Measurements from ENCODE around the gene CD82.
A peak's percentile ranks its signal among the peaks of the same experiment; 100 is the strongest.

CD82 gene

DNA sequence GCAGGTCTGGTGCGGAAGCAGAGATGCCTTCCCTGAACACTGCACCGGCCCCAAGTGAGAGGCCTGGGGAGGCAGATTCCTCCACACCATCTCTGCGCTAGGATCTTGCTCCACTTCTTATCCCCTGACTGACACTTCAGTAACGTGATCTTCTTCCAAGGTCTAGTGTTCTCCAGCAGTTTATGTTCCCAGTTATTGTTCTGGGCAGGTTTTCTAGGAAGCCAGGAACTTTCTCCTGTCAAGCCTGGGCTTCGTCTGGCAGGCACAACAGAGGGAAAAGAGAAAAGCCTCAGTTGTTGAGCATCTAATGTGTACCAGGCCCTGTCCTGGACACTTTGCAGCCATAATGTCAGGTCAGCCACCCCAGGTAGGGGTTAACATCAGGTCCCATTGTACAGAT is 10.5 kb downstream of the CD82 start:
- no peak for DNase-seq (ENCODE audit: low read depth, low spot score)

DNA sequence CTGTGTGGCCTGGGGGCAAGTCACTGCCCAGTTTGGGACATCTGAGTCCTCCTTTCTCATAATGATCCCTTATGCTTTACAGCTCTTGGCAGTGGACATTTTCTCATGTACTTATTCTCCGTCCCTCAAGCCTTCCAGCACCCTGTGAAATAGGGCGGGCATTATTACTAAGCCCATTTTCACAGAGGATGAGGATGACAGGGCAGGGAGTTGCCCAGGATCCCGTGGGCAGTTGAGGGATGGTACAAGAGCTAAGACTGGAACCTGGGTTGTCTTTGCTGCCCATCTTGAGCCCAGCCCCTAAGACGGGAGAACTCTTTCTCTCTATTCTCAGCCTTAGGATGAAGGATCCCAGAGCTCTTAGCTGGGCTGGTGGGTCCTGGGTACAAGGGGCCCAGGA is 11.2 kb downstream of the CD82 start:
- no peak for DNase-seq (ENCODE audit: low read depth, low spot score)

DNA sequence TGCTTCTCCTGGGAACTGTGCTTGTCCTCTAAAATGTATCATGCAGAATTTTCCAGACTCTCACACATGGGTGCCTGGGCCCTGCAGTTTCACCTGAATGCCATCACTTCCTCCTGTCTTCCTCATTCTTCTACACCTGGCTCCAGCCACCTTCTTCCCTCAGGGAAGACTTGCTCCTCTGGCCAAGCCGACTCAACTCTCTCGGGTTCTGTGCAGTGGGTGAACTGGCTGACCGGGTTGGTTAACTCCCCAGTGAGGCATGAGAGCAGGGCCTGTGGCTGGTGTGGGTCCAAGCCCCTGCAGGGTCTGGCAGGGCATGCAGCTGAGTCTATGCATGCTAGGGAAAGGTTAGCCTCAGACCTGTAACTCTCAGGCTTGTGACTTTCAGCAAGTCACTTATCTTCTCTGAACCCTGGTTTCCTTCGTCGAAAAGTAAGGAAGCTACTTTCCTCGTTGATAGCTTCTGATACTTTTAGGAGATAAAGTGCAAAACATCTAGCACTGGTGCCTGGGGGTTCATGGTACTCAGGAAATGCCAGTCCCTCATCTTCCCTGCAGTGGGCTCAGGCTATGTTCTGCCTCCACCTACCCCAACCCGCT is 11.9 kb downstream of the CD82 start:
- DNase-seq (ENCODE audit: low read depth, low spot score) = no peak

- no peak for DNase-seq (ENCODE audit: low read depth, low spot score)
Observed at GRCh38 chr11:44578279-44578678, 12.8 kb downstream of the CD82 start.

DNA sequence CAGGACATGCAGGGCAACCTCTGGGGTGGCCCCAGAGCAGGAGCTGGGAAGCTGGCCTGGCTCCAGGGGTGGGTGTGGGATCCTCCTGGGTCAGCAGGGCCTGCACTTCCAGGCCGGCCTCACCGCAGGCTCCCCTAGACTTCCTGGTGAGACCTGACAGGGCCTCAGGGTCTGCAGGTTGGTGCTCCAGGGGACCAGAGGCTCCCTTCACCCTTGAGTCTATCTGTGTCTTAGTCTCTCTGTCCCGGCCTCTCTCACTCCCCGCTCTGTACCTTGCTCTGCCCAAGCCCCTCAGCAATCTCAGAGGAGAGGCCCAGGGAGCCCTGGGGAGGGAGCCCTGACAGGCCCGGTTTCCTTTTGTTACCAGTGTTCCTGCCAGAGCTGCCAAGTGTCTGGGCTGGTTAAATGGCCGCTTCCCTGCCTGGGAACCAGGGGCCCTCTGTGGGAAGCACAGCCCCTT is 13.9 kb downstream of the CD82 start:
- no peak for DNase-seq (ENCODE audit: low read depth, low spot score)

GRCh38 chr11:44580701-44581100 is 15.2 kb downstream of the CD82 start:
- DNase-seq (ENCODE audit: low read depth, low spot score) = no peak

- DNase-seq (ENCODE audit: low read depth, low spot score) = no peak
Observed at GRCh38 chr11:44581246-44581645, 15.8 kb downstream of the CD82 start.

DNA sequence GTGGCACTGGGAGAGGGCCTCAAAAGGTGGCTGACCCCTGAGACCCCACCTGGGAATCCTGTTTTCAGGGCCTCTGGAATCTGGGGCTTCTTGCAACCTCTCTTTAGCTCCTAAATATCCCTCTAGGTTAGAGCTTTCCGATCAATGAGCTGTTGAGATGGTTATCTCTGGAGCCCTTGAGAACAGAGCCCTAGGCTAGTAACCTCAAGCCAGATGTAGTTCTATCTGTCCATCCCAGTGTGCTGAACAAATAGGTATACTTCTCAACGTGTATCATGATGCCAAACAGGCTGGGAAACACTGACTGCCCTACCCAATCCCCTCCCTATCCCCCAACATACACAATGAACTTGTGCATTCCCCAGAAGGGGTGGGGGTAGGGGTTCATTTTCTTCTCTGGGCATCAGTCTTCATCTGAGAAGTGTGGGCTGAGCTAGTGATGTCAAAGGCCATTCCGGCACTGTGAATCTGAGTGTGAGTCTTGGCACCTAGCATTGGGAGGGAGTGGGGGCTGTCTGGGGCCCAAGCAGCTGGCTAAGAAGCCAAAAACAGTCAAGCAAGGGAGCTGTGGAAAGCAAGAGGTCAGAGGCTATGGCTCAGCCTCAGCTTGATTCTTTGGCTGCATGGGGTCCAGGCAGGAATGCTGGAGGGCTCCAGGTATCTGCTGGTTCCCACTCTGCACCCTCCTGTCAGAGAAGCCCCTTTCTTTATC is 17.3 kb downstream of the CD82 start:
- DNase-seq (ENCODE audit: low read depth, low spot score) = no peak

- DNase-seq (ENCODE audit: low read depth, low spot score) = no peak
Observed at GRCh38 chr11:44583353-44583669, 17.8 kb downstream of the CD82 start.

DNA sequence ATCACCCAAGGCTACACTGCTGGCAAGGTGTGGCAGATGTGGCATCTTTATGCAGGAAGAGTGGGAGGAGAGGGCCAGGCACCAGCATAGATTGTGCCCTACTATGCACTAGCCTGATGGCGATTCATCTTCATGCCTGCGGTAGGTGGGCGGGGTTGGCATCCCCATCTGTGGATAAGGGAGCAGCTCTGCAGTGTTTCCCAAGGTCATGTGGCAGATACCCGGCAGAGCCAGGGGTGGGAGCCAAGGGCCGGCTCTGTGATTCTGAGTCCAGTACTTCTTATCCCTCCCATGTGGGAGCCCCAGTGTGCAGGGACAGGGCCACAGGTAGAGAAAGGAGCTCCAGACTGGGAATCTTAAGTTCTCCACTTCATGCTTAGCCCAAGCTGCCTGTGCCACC is 20.0 kb downstream of the CD82 start:
- DNase-seq (ENCODE audit: low read depth, low spot score) = no peak

DNA sequence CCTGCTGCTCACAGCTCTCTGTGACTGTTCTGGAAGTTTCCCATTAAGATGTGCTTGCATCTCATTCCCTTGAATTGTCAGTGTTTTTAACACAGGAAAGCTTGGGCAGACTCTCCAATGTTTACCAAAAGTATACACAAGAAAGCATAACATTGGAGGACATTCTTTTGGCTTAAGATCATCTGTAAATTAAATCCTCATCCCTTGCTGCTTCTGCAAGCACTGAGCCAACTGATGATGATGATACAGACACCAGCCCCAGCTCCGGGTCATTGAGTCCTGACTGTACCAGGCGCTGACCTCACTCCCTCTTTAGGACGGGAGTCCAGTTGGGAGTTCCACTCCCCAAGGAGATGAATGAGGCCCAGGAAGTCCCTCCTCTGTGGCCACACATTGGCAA is 23.8 kb downstream of the CD82 start:
- no peak for DNase-seq (ENCODE audit: low read depth, low spot score)

- DNase-seq (ENCODE audit: low read depth, low spot score) = no peak
Observed at GRCh38 chr11:44590769-44591168, 25.3 kb downstream of the CD82 start.

DNA sequence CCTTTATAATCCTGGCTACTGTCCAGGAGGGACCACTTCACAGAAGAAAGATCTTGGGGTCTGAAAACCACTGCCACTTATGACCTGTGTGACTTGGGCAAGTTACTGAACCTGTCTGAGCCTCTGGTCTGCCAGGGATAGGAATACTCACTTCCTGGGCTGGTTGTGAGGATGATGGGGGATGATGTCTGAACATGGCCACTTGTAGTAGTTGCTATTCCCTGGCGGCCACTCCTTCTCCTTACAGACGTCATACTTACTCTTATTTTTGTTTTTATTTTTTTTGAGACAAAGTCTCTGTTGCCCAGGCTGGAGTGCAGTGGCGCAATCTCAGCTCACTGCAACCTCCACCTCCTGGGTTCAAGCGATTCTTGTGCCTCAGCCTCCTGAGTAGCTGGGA is 26.1 kb downstream of the CD82 start:
- no peak for DNase-seq (ENCODE audit: low read depth, low spot score)

DNA sequence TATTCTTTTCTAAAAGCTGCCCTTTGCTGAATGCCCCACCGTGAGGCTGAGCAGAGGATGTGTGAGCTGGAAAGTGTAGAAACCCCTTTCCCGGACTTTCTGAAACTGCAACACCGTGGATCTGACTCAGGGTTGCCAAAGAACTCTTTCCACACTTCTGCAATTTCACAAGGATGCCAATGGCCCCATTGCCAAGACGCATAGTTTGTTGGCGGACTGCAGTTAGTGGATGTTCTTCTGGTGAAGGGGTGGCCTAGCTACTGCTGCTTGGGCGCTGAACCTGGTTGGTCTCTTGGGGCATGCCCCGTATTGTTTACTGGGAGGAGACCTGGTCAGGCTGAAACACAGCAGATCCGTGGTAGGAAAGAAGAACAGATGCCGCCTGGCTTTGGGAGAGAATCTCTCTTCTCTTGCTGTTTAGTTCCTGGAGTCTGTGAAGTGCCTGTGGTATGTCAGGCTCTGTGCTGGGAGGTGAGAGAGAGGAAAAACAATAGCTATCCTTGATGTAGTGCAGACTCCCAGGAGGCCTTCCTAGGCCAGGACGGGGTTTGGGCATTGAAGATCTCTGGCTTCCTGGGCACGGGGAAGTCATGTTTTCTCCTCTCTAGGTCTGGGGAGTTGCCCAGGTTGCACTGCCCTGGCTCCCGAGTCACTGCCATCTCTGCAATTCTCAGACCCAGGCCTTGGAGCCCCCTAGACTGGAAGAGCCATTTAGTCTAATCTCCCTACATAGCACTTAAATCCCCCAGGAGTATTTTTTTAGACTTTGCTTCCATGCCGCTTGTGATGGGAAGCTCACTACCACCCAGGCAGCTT is 26.9 kb downstream of the CD82 start:
- DNase-seq (ENCODE audit: low read depth, low spot score) = no peak

- no peak for DNase-seq (ENCODE audit: low read depth, low spot score)
Observed at GRCh38 chr11:44593251-44593650, 27.8 kb downstream of the CD82 start.

GRCh38 chr11:44595006-44595405 is 29.5 kb downstream of the CD82 start:
- no peak for DNase-seq (ENCODE audit: low read depth, low spot score)

GRCh38 chr11:44595964-44596381 is 30.5 kb downstream of the CD82 start:
- DNase-seq (ENCODE audit: low read depth, low spot score) = no peak

- peak; percentile 28 for DNase-seq (ENCODE audit: low read depth, low spot score)
Observed at GRCh38 chr11:44596525-44597276, 31.2 kb downstream of the CD82 start.

GRCh38 chr11:44597358-44598012 is 32.0 kb downstream of the CD82 start:
- no peak for DNase-seq (ENCODE audit: low read depth, low spot score)

DNA sequence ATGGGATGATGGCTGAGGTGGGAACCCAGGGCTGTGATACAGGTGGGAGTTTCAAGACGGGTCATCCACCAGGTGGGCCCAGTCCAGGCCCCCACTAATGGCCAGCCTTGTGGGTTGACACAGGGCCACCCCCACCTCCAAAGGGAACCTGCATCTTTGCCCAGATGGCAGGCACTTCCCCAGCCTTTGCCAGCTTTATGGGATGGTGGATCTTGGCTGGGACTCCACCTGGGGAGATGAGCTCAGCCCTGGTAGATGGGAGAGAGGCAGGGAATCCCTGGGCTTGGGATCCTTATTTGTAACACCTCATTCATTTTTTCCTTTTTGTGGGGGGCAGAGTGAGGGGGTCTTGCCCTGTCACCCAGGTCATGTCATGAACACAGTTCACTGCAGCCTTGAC is 33.4 kb downstream of the CD82 start:
- DNase-seq (ENCODE audit: low read depth, low spot score) = no peak

DNA sequence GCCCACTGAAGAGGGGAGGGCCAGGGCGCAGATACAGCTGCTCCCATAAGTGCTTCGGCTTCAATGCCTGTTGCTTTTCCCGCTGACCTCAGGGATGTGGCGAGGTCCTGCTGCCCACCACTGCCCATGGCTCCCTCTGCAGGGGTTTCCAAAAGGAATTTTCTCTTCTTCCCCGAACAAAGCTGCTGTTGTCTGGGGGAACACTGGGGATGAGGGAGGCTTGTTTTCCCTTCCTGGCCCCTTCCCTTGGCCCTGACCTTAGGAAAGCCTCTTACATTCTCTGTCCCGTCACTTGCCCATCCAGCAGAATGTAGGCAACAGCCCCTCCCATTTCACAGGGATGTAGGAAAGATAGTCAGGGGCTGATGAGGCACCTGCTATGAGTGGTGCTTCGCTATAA is 34.8 kb downstream of the CD82 start:
- DNase-seq (ENCODE audit: low read depth, low spot score) = no peak
